PC-3 (cell line): ENCODE data around the gene AGBL1.

ENCODE experiments used
- CTCF ChIP-seq: fragments of 300-600 bp; sonication (generic); conservative IDR thresholded peaks from 2 replicates; pipeline ENCODE4 v1.5.1; 2017; ENCODE audit warnings: antibody characterized with exemption, low read depth, mild to moderate bottlenecking, low read length
- EZH2 ChIP-seq: fragments of 300-600 bp; sonication (generic); IDR thresholded peaks from one replicate; pipeline ENCODE4 v1.6.1; 2017; ENCODE audit warnings: antibody characterized with exemption, mild to moderate bottlenecking, low read length; ENCODE audit not compliant: unreplicated experiment

DNA sequence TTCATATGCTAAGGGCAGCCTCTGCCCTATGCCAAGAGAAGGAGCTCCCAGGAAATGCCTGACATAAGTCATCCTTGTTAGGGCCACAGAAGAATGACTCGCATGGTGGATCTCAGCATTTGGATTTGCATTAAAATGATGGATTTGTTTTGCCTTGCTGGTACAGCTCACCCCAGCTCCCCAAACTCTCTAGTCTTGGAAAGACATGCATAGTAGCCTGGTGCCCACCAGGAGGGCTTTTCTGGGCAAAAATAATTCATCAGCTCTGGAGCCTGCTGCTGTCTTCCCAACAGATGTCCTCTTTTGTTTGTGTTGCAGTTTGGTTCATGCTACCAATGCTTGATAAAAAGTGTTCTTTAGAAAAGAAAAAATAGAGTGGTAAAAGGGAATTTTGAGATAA, 833.0 kb downstream of the AGBL1 start:
- TF ChIP-seq CTCF (no peak), EZH2 (no peak)
